ENCODE results near the gene CHCT1.
A peak's percentile ranks its signal among the peaks of the same experiment; 100 is the strongest.
"Not testable (repeated sequence)": the region's sequence is repeated elsewhere in the genome, so short reads cannot be mapped to it uniquely, and the experiment has no call there.

The CHCT1 gene

DNA sequence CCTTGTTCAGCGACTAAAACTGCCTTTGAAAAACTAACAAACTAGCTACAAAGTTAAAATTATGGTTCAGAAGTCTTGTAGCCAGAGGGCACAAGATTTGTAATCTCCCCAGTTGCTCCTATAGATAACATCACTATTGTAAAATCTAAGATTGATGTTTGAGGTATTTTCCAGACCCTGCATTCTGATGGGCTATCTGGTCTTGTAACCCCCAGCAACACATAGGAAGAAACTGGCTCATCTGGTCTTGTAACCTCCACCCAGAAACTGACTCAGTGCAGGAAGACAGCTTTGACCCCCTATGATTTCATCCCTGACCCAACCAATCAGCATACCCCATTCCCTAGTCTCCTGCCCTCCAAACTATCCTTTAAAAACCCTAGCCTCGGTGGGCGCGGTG, 12.3 kb upstream of the CHCT1 start:
- Mint-ChIP-seq H3K27me3 (ENCODE audit: low read depth) (no peaks in the 10 kb centered on the region), H3K27ac (peak overlapping the region; percentile 63 to 78 (median 66)), H3K36me3 (ENCODE audit: low read depth) (no peaks in the 10 kb centered on the region), H3K4me3 (no peak overlapping the region), H3K9me3 (no peaks in the 10 kb centered on the region), H3K4me1 (peaks cover 16% of the 10 kb centered on the region)
- TF ChIP-seq, protein P1, sequence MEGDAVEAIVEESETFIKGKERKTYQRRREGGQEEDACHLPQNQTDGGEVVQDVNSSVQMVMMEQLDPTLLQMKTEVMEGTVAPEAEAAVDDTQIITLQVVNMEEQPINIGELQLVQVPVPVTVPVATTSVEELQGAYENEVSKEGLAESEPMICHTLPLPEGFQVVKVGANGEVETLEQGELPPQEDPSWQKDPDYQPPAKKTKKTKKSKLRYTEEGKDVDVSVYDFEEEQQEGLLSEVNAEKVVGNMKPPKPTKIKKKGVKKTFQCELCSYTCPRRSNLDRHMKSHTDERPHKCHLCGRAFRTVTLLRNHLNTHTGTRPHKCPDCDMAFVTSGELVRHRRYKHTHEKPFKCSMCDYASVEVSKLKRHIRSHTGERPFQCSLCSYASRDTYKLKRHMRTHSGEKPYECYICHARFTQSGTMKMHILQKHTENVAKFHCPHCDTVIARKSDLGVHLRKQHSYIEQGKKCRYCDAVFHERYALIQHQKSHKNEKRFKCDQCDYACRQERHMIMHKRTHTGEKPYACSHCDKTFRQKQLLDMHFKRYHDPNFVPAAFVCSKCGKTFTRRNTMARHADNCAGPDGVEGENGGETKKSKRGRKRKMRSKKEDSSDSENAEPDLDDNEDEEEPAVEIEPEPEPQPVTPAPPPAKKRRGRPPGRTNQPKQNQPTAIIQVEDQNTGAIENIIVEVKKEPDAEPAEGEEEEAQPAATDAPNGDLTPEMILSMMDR (IDR thresholded peaks at IDR 0.05; ENCODE audit: unreplicated experiment in 3 of 3) = no peak

DNA sequence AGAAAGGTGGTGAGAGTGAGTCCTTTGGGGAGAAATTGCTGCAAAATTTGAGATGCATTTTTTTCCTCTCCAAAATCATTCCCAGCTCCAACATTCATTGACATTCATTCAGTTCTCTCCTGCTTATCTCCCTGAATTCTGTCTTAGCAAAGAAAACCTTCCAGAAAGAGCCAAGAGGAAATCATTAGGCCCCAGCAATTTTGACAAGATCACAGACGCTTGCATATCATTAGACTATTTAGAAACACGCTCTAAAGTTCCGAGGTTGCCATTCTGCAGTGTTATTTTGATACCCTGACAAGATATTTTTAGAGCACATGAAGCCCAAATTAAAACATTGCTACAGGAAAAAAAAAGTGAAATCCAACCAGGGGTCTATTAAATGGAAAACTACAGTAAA, 9.6 kb upstream of the CHCT1 start:
- Mint-ChIP-seq H3K36me3 (ENCODE audit: low read depth) (no peaks in the 10 kb centered on the region), H3K27me3 (ENCODE audit: low read depth) (no peaks in the 10 kb centered on the region)

DNA sequence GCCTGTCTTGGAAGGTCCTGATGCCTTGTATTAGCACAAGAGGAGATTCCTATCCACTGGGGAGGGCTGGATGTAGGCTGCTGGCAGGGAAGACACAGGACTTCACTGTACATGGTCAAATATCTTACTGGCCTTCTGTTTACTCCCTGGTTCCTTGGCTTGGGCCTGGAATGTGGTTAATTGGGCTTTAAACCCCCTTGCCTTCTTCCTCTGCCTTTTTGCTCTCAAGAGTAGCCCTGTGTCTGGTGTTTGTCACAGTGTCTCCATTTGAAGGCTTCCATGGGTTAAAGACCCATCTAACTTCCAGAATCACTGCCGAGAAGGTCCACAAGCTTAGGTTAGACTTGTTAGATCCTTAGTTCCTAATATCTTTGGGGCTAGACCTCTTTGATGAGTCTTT, 7.1 kb upstream of the CHCT1 start:
- peaks cover 8% of the 10 kb centered on the region for H3K4me1 Mint-ChIP-seq
- H3K9me3 Mint-ChIP-seq = no peaks in the 10 kb centered on the region
- peaks cover 5% of the 10 kb centered on the region for H3K27me3 Mint-ChIP-seq (ENCODE audit: low read depth)
- H3K27ac Mint-ChIP-seq = no peak overlapping the region
- H3K4me3 Mint-ChIP-seq = no peak overlapping the region
- TF ChIP-seq, protein P1 (IDR thresholded peaks at IDR 0.05; ENCODE audit: unreplicated experiment in 3 of 3) = no peak
- H3K36me3 Mint-ChIP-seq (ENCODE audit: low read depth) = no peaks in the 10 kb centered on the region

More for the DNA sequence above, 9.6 kb upstream of the CHCT1 start:
- H3K9me3 Mint-ChIP-seq = no peaks in the 10 kb centered on the region
- TF ChIP-seq, protein P1 (IDR thresholded peaks at IDR 0.05; ENCODE audit: unreplicated experiment in 3 of 3) = no peak
- no peak overlapping the region for H3K4me3 Mint-ChIP-seq
- H3K4me1 Mint-ChIP-seq = peaks cover 16% of the 10 kb centered on the region
- H3K27ac Mint-ChIP-seq = peak overlapping the region in 1 of 3 experiments; percentile 3

DNA sequence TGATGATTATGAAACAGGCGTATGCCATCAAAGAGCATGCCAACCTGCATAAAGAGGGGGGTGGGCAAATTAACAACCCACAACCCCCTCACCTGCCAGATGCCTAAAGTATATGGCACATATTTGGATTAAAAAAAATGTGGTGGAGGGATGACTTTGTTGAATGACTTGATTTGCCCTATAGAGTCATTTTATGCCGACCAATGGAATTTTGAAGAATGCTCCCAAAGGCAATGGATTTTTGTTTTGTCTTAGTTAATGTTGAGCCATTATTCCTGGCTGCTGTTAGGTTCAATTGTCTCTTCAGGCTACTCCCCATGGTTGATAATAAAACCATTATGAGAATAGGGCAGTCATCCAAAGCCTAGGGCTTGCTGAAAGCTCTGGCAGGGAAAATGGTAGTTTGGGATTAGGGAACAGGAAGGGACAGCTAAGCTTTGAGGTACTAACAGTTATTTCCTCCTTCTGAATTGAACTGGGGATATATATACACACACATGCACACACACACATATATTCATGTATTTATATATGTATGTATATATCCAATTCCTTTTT, 5.8 kb upstream of the CHCT1 start:
- no peaks in the 10 kb centered on the region for H3K9me3 Mint-ChIP-seq

DNA sequence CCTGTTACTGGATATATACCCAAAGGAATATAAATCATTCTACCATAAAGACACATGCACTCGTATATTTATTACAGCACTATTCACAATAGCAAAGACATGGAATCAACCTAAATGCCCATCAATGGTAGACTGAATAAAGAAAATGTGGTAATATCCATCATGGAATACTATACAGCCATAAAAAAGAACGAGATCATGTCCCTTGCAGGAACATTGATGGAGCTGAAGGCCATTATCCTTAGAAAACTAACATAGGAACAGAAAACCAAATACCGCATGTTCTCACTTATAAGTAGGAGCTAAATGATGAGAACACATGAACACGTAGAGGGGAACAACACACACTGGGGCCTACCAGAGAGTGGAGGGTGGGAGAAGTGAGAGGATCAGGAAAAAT, 3.3 kb upstream of the CHCT1 start:
- H3K4me3 Mint-ChIP-seq = peak overlapping the region in 1 of 3 experiments; percentile 30
- not testable (repeated sequence) for H3K27ac Mint-ChIP-seq; H3K36me3 Mint-ChIP-seq (ENCODE audit: low read depth); H3K9me3 Mint-ChIP-seq; H3K4me1 Mint-ChIP-seq; H3K27me3 Mint-ChIP-seq (ENCODE audit: low read depth)

More for the DNA sequence above, 5.8 kb upstream of the CHCT1 start:
- H3K4me3 Mint-ChIP-seq = no peak overlapping the region
- H3K36me3 Mint-ChIP-seq (ENCODE audit: low read depth) = no peaks in the 10 kb centered on the region
- peaks cover 12% of the 10 kb centered on the region for H3K4me1 Mint-ChIP-seq
- peaks cover 9% of the 10 kb centered on the region for H3K27me3 Mint-ChIP-seq (ENCODE audit: low read depth)
- TF ChIP-seq, protein P1 (IDR thresholded peaks at IDR 0.05; ENCODE audit: unreplicated experiment in 3 of 3) = no peak
- peak overlapping the region in 1 of 3 experiments; percentile 30 for H3K27ac Mint-ChIP-seq

DNA sequence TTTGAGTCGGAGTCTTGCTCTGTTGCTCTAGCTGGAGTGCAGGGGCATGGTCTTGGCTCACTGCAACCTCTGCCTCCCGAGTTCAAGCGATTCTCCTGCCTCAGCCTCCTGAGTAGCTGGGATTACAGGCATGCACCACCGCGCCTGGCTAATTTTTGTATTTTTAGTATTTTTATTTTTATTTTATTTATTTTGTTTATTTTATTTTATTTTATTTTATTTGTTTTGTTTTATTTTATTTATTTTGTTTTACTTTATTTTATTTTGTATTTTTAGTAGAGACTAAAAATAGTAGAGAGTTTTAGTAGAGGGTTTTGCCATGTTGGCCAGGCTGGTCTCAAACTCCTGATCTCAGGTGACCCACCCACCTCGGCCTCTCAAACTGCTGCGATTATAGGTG, 2.4 kb upstream of the CHCT1 start:
- not testable (repeated sequence) for H3K9me3 Mint-ChIP-seq; H3K36me3 Mint-ChIP-seq (ENCODE audit: low read depth); H3K4me3 Mint-ChIP-seq; H3K27ac Mint-ChIP-seq; H3K4me1 Mint-ChIP-seq; H3K27me3 Mint-ChIP-seq (ENCODE audit: low read depth)

Data from nephron (organoid).